NB4 (cell line): Measurements from ENCODE around the gene SORBS1.
"Not testable (repeated sequence)": the region's sequence is repeated elsewhere in the genome, so short reads cannot be mapped to it uniquely, and the experiment has no call there.

Experiments used
- DNase-seq: peaks from one replicate; pipeline ENCODE4 v3.0.0; 2010; ENCODE audit warnings: low read depth
- H3K4me3 ChIP-seq: one replicate; pipeline ENCODE4 v1.5.1; 2011; ENCODE audit warnings: mild to moderate bottlenecking, low read depth, low read length, moderate library complexity
- CTCF ChIP-seq: IDR thresholded peaks from one replicate; pipeline ENCODE4 v1.5.1; 2012; ENCODE audit warnings: low read depth, low read length
- MAX ChIP-seq: IDR thresholded peaks from 2 replicates; pipeline ENCODE4 v1.6.1; 2011; ENCODE audit warnings: low read depth, low read length
- MYC ChIP-seq: IDR thresholded peaks from 2 replicates; pipeline ENCODE4 v1.6.1; 2011; ENCODE audit warnings: low read depth, low read length
- POLR2A ChIP-seq: IDR thresholded peaks from 2 replicates; pipeline ENCODE4 v1.6.1; 2011; ENCODE audit warnings: mild to moderate bottlenecking; ENCODE audit not compliant: insufficient read length; ENCODE audit errors: extremely low read depth

The SORBS1 gene

GRCh38 chr10:95469251-95469650, 91.9 kb downstream of the SORBS1 start:
- DNase-seq = no peak
- TF ChIP-seq POLR2A = no peak
- no peak for TF ChIP-seq CTCF
- TF ChIP-seq MAX = no peak
- no peak for TF ChIP-seq MYC
- H3K4me3 ChIP-seq = no peak overlapping the region

- not testable (repeated sequence) for H3K4me3 ChIP-seq, DNase-seq
Measured at GRCh38 chr10:95467642-95468041, 93.5 kb downstream of the SORBS1 start.

- peak; percentile 16 for DNase-seq
- H3K4me3 ChIP-seq = no peak overlapping the region
- TF ChIP-seq CTCF = no peak
- TF ChIP-seq MAX = no peak
- TF ChIP-seq MYC = no peak
- no peak for TF ChIP-seq POLR2A
Measured at GRCh38 chr10:95467162-95467599, 94.0 kb downstream of the SORBS1 start.

- no peak for TF ChIP-seq POLR2A
- no peak for TF ChIP-seq MYC
- TF ChIP-seq MAX = no peak
- no peak for TF ChIP-seq CTCF
- no peak for DNase-seq
- no peak overlapping the region for H3K4me3 ChIP-seq
Measured at GRCh38 chr10:95466436-95466835, 94.7 kb downstream of the SORBS1 start.

- H3K4me3 ChIP-seq = no peak overlapping the region
- DNase-seq = no peak
- TF ChIP-seq CTCF (no peak), POLR2A (no peak), MAX (no peak), MYC (no peak)
Measured at GRCh38 chr10:95464280-95464679, 96.9 kb downstream of the SORBS1 start.

GRCh38 chr10:95462740-95463667, 98.2 kb downstream of the SORBS1 start:
- no peak for TF ChIP-seq MYC
- no peak for TF ChIP-seq POLR2A
- TF ChIP-seq MAX = no peak
- TF ChIP-seq CTCF = no peak
- H3K4me3 ChIP-seq = no peak overlapping the region
- no peak for DNase-seq
